GM12865 (cell line): ENCODE results near the gene MYH3.
A peak's percentile ranks its signal among the peaks of the same experiment; 100 is the strongest.

ENCODE experiments used
- DNase-seq: peaks from one replicate; pipeline ENCODE4 v3.0.0; 2010; ENCODE audit warnings: low read depth
- H3K4me3 ChIP-seq: 2 replicates; pipeline ENCODE4 v1.5.1; 2011; ENCODE audit warnings: mild to moderate bottlenecking, low read depth, low read length, control low read depth
- TF ChIP-seq, protein P1 (sequence below): IDR thresholded peaks from 2 replicates; pipeline ENCODE4 v1.5.1; 2011; ENCODE audit warnings: low read length, control low read depth, low read depth, inconsistent platforms; ENCODE audit not compliant: insufficient read depth; ENCODE audit errors: missing control alignments

MYH3 gene

DNA sequence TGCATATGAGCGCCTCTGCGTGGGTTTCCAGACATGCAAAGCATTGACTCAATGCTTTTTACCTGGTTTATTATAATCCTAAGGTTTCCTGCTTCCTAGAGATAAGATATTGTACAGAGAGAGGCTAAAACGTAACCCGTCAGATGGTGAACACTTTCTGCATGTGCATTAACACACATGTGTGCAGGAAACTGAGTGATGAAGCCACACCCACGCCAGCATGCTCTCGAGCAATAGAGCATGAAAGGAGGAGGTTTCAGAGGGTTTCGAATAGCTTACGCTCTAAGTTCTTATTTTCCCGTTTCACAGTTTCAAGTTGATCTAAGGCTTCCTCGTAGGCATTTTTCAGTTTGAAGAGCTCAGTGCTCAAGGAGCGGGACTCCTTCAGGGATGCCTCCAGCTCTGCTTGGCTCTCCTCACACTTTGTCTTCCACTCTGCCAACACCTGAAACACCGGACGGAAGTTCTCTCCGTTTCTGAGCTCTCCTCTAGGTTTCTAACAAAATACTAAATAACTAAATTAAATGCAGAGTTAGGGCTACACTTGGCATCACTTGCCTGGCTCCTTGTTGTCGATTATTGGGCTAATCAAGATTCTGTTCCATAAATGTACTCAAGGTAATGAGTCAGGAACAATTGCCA, 23.2 kb downstream of the MYH3 start:
- TF ChIP-seq, protein P1, sequence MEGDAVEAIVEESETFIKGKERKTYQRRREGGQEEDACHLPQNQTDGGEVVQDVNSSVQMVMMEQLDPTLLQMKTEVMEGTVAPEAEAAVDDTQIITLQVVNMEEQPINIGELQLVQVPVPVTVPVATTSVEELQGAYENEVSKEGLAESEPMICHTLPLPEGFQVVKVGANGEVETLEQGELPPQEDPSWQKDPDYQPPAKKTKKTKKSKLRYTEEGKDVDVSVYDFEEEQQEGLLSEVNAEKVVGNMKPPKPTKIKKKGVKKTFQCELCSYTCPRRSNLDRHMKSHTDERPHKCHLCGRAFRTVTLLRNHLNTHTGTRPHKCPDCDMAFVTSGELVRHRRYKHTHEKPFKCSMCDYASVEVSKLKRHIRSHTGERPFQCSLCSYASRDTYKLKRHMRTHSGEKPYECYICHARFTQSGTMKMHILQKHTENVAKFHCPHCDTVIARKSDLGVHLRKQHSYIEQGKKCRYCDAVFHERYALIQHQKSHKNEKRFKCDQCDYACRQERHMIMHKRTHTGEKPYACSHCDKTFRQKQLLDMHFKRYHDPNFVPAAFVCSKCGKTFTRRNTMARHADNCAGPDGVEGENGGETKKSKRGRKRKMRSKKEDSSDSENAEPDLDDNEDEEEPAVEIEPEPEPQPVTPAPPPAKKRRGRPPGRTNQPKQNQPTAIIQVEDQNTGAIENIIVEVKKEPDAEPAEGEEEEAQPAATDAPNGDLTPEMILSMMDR = no peak
- peak; percentile 85 for DNase-seq
- H3K4me3 ChIP-seq = no peak overlapping the region

DNA sequence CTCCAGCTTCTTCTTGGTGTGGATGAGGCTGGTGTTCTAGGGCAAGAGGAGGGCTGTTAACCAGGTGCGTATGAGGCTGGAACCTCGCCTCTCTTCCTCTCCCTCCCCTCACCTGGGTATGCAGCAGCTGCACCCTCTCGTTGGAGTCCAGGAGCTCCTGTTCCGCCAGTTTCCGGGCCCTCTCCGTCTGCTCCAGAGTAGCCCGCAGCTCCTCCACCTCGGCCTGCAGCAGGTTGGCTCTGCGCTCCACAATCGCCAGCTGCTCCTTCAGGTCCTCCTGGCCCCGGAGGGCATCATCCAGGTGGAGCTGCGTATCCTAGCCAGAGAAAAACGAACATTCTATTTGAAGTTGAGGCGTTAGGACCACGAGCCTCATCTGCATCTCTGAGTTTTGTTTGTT, 25.4 kb downstream of the MYH3 start:
- TF ChIP-seq, protein P1 = no peak
- no peak for DNase-seq
- no peak overlapping the region for H3K4me3 ChIP-seq

DNA sequence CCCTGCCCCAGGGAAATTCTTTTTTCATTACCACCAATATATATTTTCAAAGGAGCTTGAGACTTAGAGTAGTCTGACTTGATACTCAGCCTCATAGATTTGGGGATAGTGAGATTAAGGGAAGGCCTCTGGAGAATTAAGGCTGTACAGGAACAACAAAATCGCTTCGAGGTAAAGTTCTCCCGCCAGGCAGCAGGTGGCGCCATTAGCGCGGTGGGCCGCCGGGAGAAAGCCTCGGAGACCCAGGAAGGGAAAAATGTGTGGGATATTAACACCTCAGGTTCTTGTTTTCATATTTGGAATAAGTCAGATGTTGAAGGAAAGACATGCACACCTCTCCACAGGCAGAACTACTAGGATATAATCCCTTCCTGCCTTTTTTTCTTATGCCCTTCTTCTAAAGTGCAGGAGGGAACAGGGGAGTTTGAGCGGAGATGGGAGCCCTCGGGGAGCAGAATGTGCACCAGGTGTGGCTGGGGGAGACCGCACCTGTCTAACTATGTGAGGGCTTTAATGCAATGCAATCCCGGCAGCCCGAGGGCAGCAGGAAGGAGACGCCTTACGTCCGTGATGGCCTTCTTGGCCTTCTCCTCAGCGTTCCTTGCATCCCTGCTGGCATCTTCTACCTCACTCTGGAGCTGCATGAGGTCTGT, 25.9 kb downstream of the MYH3 start:
- TF ChIP-seq, protein P1 = peak; percentile 86
- DNase-seq = peak; percentile 29
- no peak overlapping the region for H3K4me3 ChIP-seq

DNA sequence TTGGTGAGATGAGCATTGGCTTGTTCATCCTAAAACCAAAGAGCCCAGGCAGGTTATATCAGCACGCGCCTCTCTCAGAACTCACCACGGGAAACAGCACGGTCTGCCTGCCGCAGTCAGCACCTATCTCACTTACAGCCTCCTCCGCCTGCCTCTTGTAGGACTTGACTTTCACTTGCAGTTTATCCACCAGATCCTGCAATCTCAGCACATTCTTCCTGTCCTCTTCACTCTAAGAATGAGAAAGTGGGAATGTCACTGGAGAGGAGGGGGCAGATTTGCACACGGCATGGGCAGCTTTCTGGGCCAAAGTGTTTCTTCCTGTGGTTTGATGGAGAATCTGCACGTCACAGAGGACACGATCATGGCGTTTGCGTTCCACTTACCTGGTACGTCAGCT, 27.4 kb downstream of the MYH3 start:
- TF ChIP-seq, protein P1 = no peak
- DNase-seq = no peak
- H3K4me3 ChIP-seq = no peak overlapping the region

DNA sequence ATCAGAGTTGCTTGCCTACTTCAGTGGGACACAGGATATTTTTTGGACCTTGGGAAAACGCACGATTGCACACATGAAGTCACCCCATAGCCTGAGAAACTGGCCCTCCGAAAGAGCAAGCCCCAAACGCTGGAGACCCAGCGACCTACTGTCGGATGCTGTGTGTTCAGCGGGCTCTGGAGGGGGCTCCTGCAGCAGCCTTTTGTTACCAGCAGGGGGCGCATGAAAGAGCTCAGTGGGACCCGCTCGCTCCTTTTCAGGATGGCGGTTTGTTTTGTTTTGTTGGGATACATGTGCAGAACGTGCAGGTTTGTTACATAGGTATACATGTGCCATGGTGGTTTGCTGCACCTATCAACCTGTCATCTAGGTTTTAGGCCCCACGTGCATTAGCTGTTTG, 28.4 kb downstream of the MYH3 start:
- H3K4me3 ChIP-seq = no peak overlapping the region
- DNase-seq = no peak
- TF ChIP-seq, protein P1 = peak; percentile 29

DNA sequence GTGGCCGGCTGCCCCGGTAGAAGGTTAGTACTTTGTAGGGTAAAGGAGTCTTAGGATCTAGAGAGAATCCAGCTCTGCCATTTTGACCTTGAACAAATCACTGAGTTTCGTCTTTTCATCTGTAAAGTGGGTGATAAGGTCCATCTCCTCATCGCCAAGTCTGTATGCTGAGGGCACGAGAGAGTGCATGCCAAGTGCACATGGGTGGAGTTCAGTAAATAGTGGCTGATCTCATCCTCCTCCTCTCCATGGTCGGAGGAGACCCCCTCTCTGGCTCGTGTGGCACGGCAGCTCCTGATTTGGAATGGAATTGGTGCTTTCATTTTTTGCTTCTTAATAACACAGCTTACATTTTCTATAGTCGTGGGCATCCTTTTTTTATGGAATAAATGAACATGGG, 30.7 kb downstream of the MYH3 start:
- DNase-seq = no peak
- no peak overlapping the region for H3K4me3 ChIP-seq
- TF ChIP-seq, protein P1 = no peak

DNA sequence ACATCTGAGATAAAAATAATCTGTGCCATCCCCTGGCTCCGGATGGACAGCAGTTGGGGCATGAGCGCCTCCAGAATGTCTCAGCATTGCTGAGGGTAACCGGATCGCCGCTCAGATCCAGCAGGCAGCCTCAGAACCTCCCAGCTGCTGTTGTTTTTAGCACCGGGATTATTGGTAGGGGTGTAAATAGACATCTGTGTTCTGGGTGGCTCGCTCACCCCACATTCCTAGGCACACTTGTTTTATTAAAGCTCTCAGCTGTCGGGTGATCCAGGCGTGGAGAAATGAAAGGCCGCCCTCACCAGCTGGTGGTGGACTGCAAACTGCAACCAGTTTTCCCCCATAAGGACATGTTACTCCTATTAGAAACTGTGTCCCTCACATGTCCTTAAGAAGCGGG, 32.1 kb downstream of the MYH3 start:
- no peak for DNase-seq
- TF ChIP-seq, protein P1 = no peak
- no peak overlapping the region for H3K4me3 ChIP-seq
